ENCODE measurements around the gene PATJ.
"Not testable (repeated sequence)": the region's sequence is repeated elsewhere in the genome, so short reads cannot be mapped to it uniquely, and the experiment has no call there.

Gene PATJ

GRCh38 chr1:62111084-62111483, 368.8 kb downstream of the PATJ start:
- DNase-seq = no peak

DNA sequence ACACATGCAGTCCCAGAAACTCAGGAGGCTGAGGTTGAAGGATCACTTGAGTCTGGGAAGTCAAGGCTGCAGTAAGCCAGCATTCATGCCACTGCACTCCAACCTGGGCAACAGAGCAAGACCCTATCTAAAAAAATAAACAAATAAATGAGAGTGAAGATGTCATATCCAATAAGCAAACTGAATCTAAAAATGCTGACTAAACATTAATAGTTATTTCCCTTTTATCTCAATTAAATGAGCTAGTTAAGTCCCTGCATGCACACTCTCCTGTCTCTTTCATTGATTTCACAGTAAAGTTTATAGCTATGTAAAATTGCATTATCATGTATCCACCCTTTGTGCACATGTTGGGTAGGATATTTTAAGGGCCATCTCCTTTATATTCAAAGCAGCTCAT, 371.2 kb downstream of the PATJ start:
- no peak for DNase-seq

- DNase-seq = no peak
Observed at GRCh38 chr1:62117018-62117750, 374.9 kb downstream of the PATJ start.

DNA sequence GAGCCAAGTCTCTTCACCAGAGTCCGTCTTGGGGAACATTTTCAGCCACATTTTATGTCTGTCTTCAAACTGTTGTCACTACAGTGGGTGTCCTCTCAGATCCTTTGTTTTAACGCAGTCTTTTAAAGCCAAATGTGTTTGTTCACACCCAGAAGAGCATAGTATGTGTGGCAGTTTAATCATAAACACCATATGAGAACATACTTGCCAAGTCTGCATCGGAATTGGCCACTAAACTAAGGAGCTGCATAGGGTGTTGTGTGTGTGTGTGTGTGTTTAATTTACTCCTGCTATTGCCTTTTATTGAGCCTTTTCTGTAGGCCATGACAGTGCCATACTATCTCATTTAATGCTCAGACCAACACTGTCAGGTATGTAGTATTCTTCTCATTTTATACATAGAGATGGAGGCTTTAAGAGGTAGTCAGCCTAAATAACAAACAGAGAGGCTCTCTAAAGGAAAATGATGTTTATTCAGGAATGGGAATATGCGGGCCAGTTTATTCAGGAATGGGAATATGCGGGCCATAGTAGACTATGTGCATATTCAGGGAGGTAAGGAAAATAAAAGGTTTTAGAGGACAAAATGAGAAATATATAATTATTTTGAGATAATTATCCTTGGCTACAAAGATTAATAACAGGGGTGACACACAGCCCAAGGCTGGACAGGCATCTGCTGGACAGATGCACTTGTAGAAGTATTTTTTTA, 384.5 kb downstream of the PATJ start:
- DNase-seq = no peak

DNA sequence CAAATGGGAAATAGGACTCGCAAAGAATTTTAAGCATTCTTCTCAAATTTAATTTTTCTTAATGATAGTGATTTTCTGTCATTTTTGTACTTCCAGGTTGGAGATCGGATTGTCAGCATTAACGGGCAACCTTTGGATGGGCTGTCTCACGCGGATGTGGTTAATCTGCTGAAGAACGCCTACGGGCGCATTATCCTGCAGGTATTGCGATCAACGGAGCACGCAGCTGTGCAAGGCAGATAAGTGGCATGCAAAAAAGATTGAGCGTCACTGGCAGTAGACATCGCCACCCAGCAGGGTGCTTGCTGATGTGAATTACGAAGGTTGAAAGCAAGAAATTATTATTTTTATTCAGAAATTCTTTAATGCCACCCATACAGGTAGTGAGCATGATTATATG, 386.5 kb downstream of the PATJ start:
- DNase-seq = no peak

GRCh38 chr1:62131093-62131725, 388.9 kb downstream of the PATJ start:
- DNase-seq = peak; percentile 45

DNA sequence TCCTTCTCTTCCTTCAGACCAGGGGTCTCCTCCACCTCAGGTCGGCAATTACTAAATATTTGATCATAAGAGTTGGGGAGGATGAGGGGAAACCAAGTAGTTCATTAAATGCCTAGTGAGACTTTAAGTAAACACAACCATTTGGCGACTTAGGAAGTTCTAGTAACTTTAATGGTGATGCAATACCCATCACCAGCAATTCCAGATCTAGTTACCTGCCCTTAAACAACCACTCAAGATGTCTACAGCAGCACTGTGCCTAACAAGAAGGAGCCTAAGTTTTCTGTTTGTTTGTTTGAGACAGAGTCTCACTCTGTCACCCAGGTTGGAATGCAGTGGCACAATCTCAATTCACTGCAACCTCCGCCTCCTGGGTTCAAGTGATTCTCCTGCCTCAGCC, 395.7 kb downstream of the PATJ start:
- DNase-seq = no peak

GRCh38 chr1:62139410-62139809, 397.1 kb downstream of the PATJ start:
- no peak for DNase-seq

DNA sequence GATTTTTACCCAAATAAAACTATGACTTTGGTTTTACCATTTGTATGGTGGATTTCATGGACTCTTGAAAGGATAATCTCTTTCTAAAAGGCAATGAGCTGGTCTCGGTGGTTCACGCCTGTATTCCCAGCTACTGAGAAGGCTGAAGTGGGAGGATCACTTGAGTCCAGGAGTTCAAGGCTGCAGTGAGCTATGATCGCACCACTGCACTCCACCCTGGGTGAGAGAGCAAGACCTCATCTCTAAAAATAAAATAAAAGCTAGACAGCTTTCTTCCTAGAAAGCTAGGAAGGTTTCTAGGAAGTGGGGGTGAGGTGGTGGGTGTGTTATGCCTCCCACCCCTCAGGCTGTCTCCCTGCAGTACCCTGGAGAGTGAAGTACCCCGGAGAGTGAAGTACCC, 398.4 kb downstream of the PATJ start:
- DNase-seq = no peak

DNA sequence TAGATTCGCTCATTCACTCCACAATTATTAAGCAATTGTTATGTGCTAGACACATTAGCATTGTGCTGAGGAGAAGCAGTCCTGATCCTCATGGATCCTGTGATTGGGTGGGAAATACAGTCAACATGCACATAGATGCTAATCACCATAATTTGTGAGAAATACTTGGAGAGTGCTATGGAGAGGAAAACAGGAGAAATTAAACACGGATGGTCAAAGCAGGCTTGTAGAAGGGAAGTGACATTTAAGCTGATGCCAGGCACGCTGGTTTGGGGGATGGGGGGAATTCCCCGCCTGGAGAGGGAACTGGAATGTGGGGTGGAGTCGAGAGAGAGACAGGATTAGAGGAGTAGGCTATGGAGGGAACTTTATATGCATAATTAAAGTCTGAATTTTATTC, 400.2 kb downstream of the PATJ start:
- no peak for DNase-seq

GRCh38 chr1:62144238-62144831, 402.1 kb downstream of the PATJ start:
- peak; percentile 57 for DNase-seq

- no peak for DNase-seq
Observed at GRCh38 chr1:62159940-62160348, 417.7 kb downstream of the PATJ start.

- no peak for DNase-seq
Observed at GRCh38 chr1:62161711-62162110, 419.4 kb downstream of the PATJ start.

DNA sequence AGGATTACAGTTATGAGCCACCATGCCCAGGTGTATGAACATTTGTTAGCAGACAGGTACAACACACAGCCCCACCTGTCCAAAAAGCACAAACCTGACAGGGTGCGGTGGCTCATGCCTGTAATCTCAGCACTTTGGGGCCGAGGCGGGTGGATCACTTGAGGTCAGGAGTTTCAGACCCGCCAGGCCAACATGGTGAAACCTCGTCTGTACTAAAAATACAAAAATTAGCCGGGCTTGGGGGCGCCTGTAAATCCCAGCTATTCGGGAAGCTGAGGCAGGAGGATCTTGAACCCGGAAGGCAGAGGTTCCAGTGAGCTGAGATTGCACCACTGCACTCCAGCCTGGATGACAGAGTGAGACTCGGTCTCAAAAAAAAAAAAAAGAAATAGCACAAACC, 428.1 kb downstream of the PATJ start:
- DNase-seq = not testable (repeated sequence)

DNA sequence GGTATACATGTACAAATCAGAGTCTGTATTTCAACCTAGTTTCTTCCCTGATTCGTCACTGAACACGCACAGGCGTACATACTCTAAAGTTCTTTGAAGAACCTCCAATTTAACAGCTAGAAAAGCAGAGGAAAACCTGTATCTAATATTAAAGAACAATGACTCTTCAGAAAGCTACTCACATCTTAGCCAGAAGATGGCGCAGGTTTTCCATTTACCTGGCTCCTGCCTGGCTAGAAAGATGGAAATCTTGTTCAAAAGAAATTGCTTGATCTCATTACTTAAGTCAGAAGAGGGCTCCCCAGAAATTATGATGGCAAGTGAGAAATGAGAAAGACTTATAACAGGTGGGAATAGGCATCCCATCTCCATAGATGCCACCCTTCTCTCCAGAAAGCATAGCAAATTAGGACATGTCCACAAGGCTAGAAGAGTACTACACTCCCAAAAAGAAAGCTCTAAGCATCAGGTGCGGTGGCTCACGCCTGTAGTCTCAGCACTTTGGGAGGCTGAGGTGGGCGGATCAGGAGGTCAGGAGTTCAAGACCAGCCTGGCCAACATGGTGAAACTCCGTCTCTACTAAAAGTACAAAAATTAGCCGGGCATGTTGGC, 433.4 kb downstream of the PATJ start:
- peak; percentile 59 for DNase-seq

DNA sequence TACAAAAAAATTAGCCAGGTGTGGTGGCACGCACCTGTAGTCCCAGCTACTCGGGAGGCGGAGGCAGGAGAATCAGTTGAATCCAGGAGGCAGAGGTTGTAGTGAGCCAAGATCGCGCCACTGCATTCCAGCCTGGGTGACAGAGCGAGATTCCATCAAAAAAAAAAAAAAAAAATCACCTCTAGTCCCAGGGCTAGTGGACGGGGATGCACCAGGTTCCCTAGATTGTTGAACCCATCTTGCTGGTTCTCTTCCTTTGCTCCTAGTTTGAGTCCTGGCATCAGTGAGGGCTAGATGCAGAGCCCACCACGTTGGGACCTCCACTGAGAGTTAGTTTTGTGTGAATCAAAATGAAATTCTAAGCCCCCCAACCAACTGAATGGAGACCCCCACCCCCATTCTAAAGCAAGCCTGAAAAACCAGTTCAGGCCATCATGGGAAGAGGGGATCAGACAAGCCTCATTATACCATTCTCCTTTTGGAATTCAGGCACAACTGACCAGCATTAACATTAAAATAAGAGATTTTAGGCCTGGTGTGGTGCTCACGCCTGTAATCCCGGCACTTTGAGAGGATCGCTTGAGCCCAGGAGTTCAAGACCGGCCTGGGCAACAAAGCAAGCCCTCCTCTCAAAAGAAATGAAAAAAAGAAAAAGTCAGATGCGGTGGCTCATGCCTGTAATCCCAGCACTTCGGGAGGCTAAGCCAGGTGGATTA, 434.5 kb downstream of the PATJ start:
- no peak for DNase-seq

- no peak for DNase-seq
Observed at GRCh38 chr1:62177621-62178020, 435.3 kb downstream of the PATJ start.

GRCh38 chr1:62178372-62178771, 436.1 kb downstream of the PATJ start:
- DNase-seq = no peak

GRCh38 chr1:62180054-62180453, 437.8 kb downstream of the PATJ start:
- not testable (repeated sequence) for DNase-seq

DNA sequence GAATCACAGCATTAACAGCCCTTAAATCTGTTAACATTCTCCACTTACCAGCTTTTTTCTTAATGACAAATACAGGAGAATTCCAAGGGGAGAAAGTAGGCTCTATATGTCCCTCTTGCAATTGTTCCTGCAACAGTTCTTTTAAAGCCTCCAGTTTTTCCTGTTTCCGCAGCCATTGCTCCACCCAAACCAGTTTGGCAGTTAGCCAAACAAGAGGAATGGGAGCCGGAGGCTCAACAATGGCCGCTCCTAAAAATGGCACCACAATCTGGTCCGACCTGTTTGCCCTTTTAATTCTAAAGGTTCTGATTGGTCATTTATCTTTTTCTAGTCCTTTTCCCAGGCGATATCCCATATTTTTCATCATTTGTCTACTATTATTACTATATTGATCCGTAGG, 438.4 kb downstream of the PATJ start:
- no peak for DNase-seq

GRCh38 chr1:62181532-62181931, 439.3 kb downstream of the PATJ start:
- DNase-seq = no peak

GRCh38 chr1:62182157-62182556, 439.9 kb downstream of the PATJ start:
- DNase-seq = not testable (repeated sequence)
